GM23338 (cell line): ENCODE measurements around the gene CACNG3.

ENCODE experiments used
- CREB1 ChIP-seq: fragments of 250-450 bp; sonication (Bioruptor Pico); IDR thresholded peaks from 2 replicates; pipeline ENCODE4 v1.5.0; 2020; ENCODE audit warnings: low read depth, mild to moderate bottlenecking, moderate library complexity
- EZH2phosphoT487 ChIP-seq: fragments of 200-600 bp; sonication (generic); IDR thresholded peaks from one replicate; pipeline ENCODE4 v1.8.1; 2018; ENCODE audit warnings: antibody characterized with exemption; ENCODE audit not compliant: unreplicated experiment
- TF ChIP-seq, protein P1 (sequence below), 2 experiments: fragments of 200-600 bp in 1 of 2; sonication (generic) in 1 of 2; conservative IDR thresholded peaks; 2 replicates each; pipeline versions ENCODE4 v1.5.1 to v1.6.1; 2016 to 2017; ENCODE audit warnings: antibody characterized with exemption in 2 of 2, low read depth in 2 of 2, mild to moderate bottlenecking in 2 of 2, moderate library complexity in 1 of 2

DNA sequence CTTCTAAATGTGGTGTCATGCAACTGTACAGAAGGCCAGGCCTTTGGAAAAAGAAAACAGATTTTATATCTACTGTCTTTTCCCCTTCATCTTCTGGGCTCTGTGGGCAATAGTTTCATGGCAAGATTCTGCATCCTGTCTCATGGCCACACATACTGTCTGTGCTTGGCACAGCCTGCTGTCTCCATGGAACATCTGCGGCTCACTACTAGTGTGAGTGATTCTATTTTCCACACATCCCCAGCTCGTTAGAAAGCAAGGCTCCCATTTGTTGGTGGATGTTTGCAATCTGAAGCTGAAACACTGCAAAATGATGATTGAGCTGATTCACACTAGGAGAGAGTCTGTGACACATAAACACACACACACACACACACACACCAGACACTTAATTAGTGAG is 32.4 kb downstream of the CACNG3 start:
- no peak for TF ChIP-seq EZH2phosphoT487
- TF ChIP-seq, protein P1, sequence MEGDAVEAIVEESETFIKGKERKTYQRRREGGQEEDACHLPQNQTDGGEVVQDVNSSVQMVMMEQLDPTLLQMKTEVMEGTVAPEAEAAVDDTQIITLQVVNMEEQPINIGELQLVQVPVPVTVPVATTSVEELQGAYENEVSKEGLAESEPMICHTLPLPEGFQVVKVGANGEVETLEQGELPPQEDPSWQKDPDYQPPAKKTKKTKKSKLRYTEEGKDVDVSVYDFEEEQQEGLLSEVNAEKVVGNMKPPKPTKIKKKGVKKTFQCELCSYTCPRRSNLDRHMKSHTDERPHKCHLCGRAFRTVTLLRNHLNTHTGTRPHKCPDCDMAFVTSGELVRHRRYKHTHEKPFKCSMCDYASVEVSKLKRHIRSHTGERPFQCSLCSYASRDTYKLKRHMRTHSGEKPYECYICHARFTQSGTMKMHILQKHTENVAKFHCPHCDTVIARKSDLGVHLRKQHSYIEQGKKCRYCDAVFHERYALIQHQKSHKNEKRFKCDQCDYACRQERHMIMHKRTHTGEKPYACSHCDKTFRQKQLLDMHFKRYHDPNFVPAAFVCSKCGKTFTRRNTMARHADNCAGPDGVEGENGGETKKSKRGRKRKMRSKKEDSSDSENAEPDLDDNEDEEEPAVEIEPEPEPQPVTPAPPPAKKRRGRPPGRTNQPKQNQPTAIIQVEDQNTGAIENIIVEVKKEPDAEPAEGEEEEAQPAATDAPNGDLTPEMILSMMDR (conservative IDR thresholded peaks at IDR 0.05; ENCODE audit: low read depth in 2 of 2) = no peak
- no peak for TF ChIP-seq CREB1 (CRISPR knock-in tag)
